H9 (cell line): ENCODE data around the gene ABHD5. TPM values are rescaled to one million over a fixed set of nuclear protein-coding genes. Genes with fewer than 3 reads are reported as not detected.

Experiments used
- DNase-seq: peaks from one replicate; pipeline ENCODE4 v3.0.0-alpha.2; 2017
- H2AFZ ChIP-seq: one replicate; pipeline ENCODE4 v1.6.1; 2013; ENCODE audit warnings: mild to moderate bottlenecking, low read length, control low read depth, moderate library complexity
- H2AK5ac ChIP-seq: 2 replicates; pipeline ENCODE4 v1.6.1; 2013; ENCODE audit warnings: low read length, control low read depth, mixed read lengths; ENCODE audit not compliant: insufficient read length
- H2BK120ac ChIP-seq: one replicate; pipeline ENCODE4 v1.6.1; 2013; ENCODE audit warnings: low read depth, mild to moderate bottlenecking, low read length, control low read depth, inconsistent platforms; ENCODE audit not compliant: poor library complexity, severe bottlenecking
- H2BK12ac ChIP-seq: 2 replicates; pipeline ENCODE4 v1.6.1; 2013; ENCODE audit warnings: low read length, control low read depth, mixed read lengths, low read depth; ENCODE audit not compliant: insufficient read length
- H2BK15ac ChIP-seq: 2 replicates; pipeline ENCODE4 v1.6.1; 2013; ENCODE audit warnings: low read depth, low read length, control low read depth
- H2BK20ac ChIP-seq: one replicate; pipeline ENCODE4 v1.6.1; 2013; ENCODE audit warnings: low read depth, mild to moderate bottlenecking, low read length, control low read depth, inconsistent platforms; ENCODE audit not compliant: poor library complexity, severe bottlenecking
- H2BK5ac ChIP-seq: 2 replicates; pipeline ENCODE4 v1.6.1; 2013; ENCODE audit warnings: low read length, control low read depth, mixed read lengths; ENCODE audit not compliant: insufficient read length
- H3K14ac ChIP-seq: 2 replicates; pipeline ENCODE4 v1.6.1; 2013; ENCODE audit warnings: low read length, control low read depth; ENCODE audit not compliant: insufficient read depth
- H3K18ac ChIP-seq: 2 replicates; pipeline ENCODE4 v1.6.1; 2013; ENCODE audit warnings: low read depth, mild to moderate bottlenecking, mixed read lengths, low read length, control low read depth; ENCODE audit not compliant: insufficient read length
- H3K23ac ChIP-seq: 2 replicates; pipeline ENCODE4 v1.6.1; 2013; ENCODE audit warnings: low read length, control low read depth, mixed read lengths, low read depth; ENCODE audit not compliant: insufficient read length
- H3K23me2 ChIP-seq: 2 replicates; pipeline ENCODE4 v1.6.1; 2013; ENCODE audit warnings: low read depth, mild to moderate bottlenecking, mixed read lengths, low read length, control low read depth; ENCODE audit not compliant: insufficient read length, poor library complexity, severe bottlenecking
- H3K27ac ChIP-seq: 2 replicates; pipeline ENCODE4 v1.5.1; 2013; ENCODE audit warnings: low read length, control low read depth, mixed read lengths, low read depth; ENCODE audit not compliant: insufficient read length
- H3K27me3 ChIP-seq: 2 replicates; pipeline ENCODE4 v1.6.1; 2013; ENCODE audit warnings: low read length, control low read depth, inconsistent platforms; ENCODE audit not compliant: insufficient read depth
- H3K4ac ChIP-seq: 2 replicates; pipeline ENCODE4 v1.6.1; 2013; ENCODE audit warnings: low read depth, mild to moderate bottlenecking, control low read depth, inconsistent platforms, low read length, moderate library complexity
- H3K4me1 ChIP-seq: 2 replicates; pipeline ENCODE4 v1.6.1; 2013; ENCODE audit warnings: low read length, control low read depth, inconsistent platforms; ENCODE audit not compliant: insufficient read depth
- H3K4me2 ChIP-seq: 2 replicates; pipeline ENCODE4 v1.6.1; 2013; ENCODE audit warnings: low read length, control low read depth, mixed read lengths; ENCODE audit not compliant: insufficient read length, insufficient read depth
- H3K56ac ChIP-seq: 2 replicates; pipeline ENCODE4 v1.6.1; 2013; ENCODE audit warnings: low read depth, mild to moderate bottlenecking, mixed read lengths, low read length, control low read depth; ENCODE audit not compliant: insufficient read length
- H3K79me1 ChIP-seq: 2 replicates; pipeline ENCODE4 v1.6.1; 2013; ENCODE audit warnings: low read depth, mild to moderate bottlenecking, moderate library complexity, low read length, control low read depth, inconsistent platforms; ENCODE audit not compliant: insufficient read depth, poor library complexity, severe bottlenecking
- H3K79me2 ChIP-seq: 2 replicates; pipeline ENCODE4 v1.6.1; 2013; ENCODE audit warnings: low read length, control low read depth, inconsistent platforms; ENCODE audit not compliant: insufficient read depth
- H3K9ac ChIP-seq: 2 replicates; pipeline ENCODE4 v1.6.1; 2013; ENCODE audit warnings: low read length, control low read depth, mixed read lengths; ENCODE audit not compliant: insufficient read length; ENCODE audit errors: extremely low read depth
- H3K9me3 ChIP-seq: one replicate; pipeline ENCODE4 v1.6.1; 2013; ENCODE audit warnings: low read depth, low read length, inconsistent platforms; ENCODE audit not compliant: control insufficient read depth
- H3T11ph ChIP-seq: one replicate; pipeline ENCODE4 v1.6.1; 2013; ENCODE audit warnings: mild to moderate bottlenecking, low read length, control low read depth, inconsistent platforms
- H4K20me1 ChIP-seq: one replicate; pipeline ENCODE4 v1.6.1; 2013; ENCODE audit not compliant: control insufficient read depth, insufficient read length, insufficient read depth
- H4K5ac ChIP-seq: 2 replicates; pipeline ENCODE4 v1.6.1; 2013; ENCODE audit warnings: low read depth, mild to moderate bottlenecking, mixed read lengths, low read length, control low read depth; ENCODE audit not compliant: insufficient read length
- H4K8ac ChIP-seq: replicated peaks from 2 replicates; pipeline ENCODE4 v1.6.1; 2013; ENCODE audit warnings: low read length, control low read depth, mixed read lengths, low read depth; ENCODE audit not compliant: insufficient read length
- H4K91ac ChIP-seq: 2 replicates; pipeline ENCODE4 v1.6.1; 2013; ENCODE audit warnings: low read depth, mild to moderate bottlenecking, moderate library complexity, mixed read lengths, low read length, control low read depth; ENCODE audit not compliant: insufficient read length
- H3K27ac Mint-ChIP-seq, 3 experiments: 2 replicates in 2 of 3; 3 replicates in 1 of 3; pipeline ENCODE4 v1.8.0; 2020 to 2021; ENCODE audit warnings: mixed read lengths in 3 of 3, mild to moderate bottlenecking in 1 of 3, moderate library complexity in 1 of 3
- H3K27me3 Mint-ChIP-seq: 2 replicates; pipeline ENCODE4 v1.8.0; 2021; ENCODE audit warnings: low read depth, mild to moderate bottlenecking, moderate library complexity, mixed read lengths
- H3K36me3 Mint-ChIP-seq, 3 experiments: 2 replicates in 2 of 3; 3 replicates in 1 of 3; pipeline ENCODE4 v1.8.0; 2020 to 2021; ENCODE audit warnings: low read depth in 3 of 3, mixed read lengths in 3 of 3; ENCODE audit not compliant: insufficient read depth in 1 of 3
- H3K4me1 Mint-ChIP-seq, 2 experiments: 2 replicates each; pipeline ENCODE4 v1.8.0; 2020; ENCODE audit warnings: mixed read lengths in 2 of 2
- H3K4me3 Mint-ChIP-seq, 2 experiments: 2 replicates in 1 of 2; 3 replicates in 1 of 2; pipeline ENCODE4 v1.8.0; 2020 to 2021; ENCODE audit warnings: mild to moderate bottlenecking in 2 of 2, mixed read lengths in 2 of 2, moderate library complexity in 1 of 2
- H3K9me3 Mint-ChIP-seq, 2 experiments: 2 replicates in 1 of 2; 3 replicates in 1 of 2; pipeline ENCODE4 v1.8.0; 2020; ENCODE audit warnings: mild to moderate bottlenecking in 2 of 2, mixed read lengths in 2 of 2, moderate library complexity in 1 of 2
- WGBS: extraction: QIAGEN DNeasy Blood & Tissue Kit; methylation state at CpG from one replicate; pipeline ENCODE4 v1.1.7; 2013; ENCODE audit warnings: missing lambda C conversion rate, low lambda C conversion rate, mixed read lengths; ENCODE audit not compliant: insufficient read length; ENCODE audit errors: extremely low coverage; 5-methylcytosine and 5-hydroxymethylcytosine counted together
- total RNA-seq: library from RNA; stranded (reverse); gene quantifications from 2 replicates; pipeline ENCODE4 v1.2.1, GENCODE V29; 2021
- TF ChIP-seq, protein P1 (sequence below): fragments of 200-600 bp; sonication (generic); conservative IDR thresholded peaks from 3 replicates; pipeline ENCODE4 v1.8.0; 2021; ENCODE audit warnings: antibody characterized with exemption, mild to moderate bottlenecking

The ABHD5 gene
- total RNA-seq, 1 experiment from 2014 or later: 13.1 TPM

DNA sequence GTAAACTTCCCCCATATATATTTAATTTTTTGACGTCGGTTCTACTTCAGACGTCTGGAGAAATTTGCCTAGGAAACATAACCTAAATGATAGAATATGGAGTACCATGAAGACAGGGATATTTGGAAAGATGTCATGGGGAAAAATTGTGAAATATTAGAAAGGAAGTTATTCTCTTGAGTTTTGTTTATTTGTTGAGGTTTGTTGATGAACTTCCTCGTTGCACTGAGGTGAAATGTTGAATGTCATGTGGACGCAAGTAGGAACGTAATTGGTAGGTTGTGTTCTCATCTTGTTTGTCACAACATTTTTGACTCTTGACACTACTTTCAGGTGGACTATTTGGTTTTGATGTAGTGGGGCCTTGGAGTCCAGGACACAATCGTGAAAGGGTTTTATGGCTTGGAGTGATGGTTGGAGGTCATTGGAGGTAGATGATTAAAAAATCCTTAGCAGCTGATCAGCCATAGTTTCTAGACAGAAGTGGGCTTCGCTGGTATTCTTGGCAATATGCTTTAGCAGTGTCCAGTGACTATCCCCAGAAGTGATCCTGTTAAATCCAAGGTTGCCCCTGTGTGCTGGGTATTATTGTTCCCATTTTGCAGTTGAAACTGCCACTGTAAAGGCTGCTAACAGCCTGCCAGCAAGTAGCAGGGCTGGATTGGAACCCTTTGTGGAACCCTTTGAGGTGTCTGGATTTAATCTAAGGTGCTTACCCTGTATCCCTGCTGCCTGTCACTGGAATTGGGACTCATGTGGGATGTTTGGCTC, 1.5 kb downstream of the ABHD5 start:
- Histone ChIP-seq H3K79me2 (no peaks in the 10 kb centered on the region), H3K9ac (no peak overlapping the region), H2BK120ac (no peak overlapping the region), H3K27me3 (no peaks in the 10 kb centered on the region), H4K20me1 (no peaks in the 10 kb centered on the region), H4K5ac (no peak overlapping the region), H3K9me3 (no peaks in the 10 kb centered on the region), H4K91ac (no peak overlapping the region), H3K79me1 (no peaks in the 10 kb centered on the region), H3K18ac (no peak overlapping the region), H3K27ac (no peak overlapping the region), H3K14ac (no peak overlapping the region), H2AK5ac (no peak overlapping the region), H3K4ac (no peak overlapping the region), H2BK20ac (no peak overlapping the region), H3K23me2 (no peaks in the 10 kb centered on the region), H2BK5ac (no peak overlapping the region), H2BK15ac (no peak overlapping the region), H3K4me2 (no peak overlapping the region), H3T11ph (no peak overlapping the region), H4K8ac (no peak overlapping the region), H2BK12ac (no peak overlapping the region), H3K4me1 (peaks cover 10% of the 10 kb centered on the region; the same call in 1 of the 2 replicates), H3K23ac (no peak overlapping the region), H3K56ac (no peak overlapping the region), H2AFZ (no peak overlapping the region)
- Mint-ChIP-seq H3K9me3 (no peaks in the 10 kb centered on the region), H3K27ac (no peak overlapping the region), H3K36me3 (peaks cover 0 to 16% (median 0%) of the 10 kb centered on the region in 3 experiments; a peak in 1 of 7 replicates), H3K4me1 (peaks cover 56 to 57% of the 10 kb centered on the region in 2 experiments), H3K27me3 (no peaks in the 10 kb centered on the region), H3K4me3 (peak overlapping the region; percentile 69 to 82)
- WGBS: 100% methylated on average over 1 of the region's 8 CpGs
- no peak for DNase-seq
- TF ChIP-seq, protein P1, sequence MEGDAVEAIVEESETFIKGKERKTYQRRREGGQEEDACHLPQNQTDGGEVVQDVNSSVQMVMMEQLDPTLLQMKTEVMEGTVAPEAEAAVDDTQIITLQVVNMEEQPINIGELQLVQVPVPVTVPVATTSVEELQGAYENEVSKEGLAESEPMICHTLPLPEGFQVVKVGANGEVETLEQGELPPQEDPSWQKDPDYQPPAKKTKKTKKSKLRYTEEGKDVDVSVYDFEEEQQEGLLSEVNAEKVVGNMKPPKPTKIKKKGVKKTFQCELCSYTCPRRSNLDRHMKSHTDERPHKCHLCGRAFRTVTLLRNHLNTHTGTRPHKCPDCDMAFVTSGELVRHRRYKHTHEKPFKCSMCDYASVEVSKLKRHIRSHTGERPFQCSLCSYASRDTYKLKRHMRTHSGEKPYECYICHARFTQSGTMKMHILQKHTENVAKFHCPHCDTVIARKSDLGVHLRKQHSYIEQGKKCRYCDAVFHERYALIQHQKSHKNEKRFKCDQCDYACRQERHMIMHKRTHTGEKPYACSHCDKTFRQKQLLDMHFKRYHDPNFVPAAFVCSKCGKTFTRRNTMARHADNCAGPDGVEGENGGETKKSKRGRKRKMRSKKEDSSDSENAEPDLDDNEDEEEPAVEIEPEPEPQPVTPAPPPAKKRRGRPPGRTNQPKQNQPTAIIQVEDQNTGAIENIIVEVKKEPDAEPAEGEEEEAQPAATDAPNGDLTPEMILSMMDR: no peak
